GM19238 (cell line): ENCODE measurements around the gene RGS7BP.
"Not testable (repeated sequence)": the region's sequence is repeated elsewhere in the genome, so short reads cannot be mapped to it uniquely, and the experiment has no call there.

ENCODE experiments used
- DNase-seq: peaks from one replicate; pipeline ENCODE4 v3.0.0; 2011; ENCODE audit warnings: low spot score; ENCODE audit not compliant: insufficient read length

Gene RGS7BP

DNA sequence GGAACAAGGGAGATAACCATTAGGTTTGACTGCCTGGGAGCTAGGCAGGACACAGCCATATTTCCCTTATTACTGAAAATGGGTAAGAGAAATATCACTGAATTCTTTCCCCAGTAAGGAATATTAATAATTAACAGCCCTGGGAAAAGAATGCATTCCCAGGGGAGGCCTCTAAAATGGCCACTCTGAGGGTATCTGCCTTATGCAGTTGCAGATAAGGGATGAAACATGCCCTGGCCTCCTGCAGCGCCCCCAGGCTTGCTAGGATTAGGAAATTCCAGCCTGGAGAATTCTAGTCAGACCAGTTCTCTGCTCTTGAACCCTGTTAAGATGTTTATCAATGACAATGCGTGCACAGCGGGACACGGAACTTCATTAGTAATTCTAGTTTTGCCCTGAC, 52.8 kb downstream of the RGS7BP start:
- not testable (repeated sequence) for DNase-seq

DNA sequence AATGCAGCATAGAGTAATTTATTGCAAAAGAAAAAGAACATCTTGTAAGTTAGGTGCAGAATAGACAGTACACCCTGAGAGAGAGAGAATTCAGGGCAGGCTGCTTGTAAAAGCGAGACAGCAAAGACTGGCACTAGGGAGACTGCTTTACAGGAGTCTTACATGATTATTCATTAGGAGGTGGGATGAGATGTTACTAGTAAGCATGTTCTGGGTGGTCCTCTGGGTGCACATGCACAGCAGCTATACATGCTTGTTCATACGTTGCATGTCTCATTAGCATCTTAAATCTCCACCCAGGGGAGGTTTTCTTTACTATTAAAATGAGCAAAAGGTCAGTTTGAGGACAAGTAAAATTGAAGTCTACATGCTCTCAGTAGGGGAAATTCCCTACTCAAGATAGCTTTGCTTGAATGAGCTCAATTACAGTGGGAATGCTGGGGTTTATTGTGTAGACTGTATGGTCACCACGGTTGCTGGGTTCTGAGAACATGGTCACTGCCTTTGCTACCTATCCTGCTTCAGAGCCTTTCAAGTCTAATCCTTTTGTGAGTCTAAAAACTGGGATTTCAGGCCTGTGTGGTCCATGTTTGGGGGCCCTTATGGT, 60.6 kb downstream of the RGS7BP start:
- no peak for DNase-seq

DNA sequence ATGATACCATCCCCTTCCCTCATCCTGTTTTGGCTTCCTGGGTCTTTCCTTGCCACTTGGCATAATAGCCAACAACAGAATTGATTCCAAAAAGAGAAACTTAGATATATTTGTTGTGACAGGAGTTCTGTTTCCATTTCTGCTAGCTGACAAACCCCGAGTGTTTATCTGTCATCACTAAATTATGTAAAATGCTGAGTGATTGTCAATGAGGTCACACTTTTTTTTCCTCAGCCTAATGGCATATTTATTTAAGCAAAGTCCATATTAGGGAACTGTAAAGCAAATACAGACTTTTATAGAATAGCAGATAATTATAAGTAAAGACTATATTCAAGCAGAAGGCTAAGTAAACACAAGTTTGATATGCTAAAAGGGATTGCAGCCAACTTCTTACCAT, 64.0 kb downstream of the RGS7BP start:
- DNase-seq, result no peak

DNA sequence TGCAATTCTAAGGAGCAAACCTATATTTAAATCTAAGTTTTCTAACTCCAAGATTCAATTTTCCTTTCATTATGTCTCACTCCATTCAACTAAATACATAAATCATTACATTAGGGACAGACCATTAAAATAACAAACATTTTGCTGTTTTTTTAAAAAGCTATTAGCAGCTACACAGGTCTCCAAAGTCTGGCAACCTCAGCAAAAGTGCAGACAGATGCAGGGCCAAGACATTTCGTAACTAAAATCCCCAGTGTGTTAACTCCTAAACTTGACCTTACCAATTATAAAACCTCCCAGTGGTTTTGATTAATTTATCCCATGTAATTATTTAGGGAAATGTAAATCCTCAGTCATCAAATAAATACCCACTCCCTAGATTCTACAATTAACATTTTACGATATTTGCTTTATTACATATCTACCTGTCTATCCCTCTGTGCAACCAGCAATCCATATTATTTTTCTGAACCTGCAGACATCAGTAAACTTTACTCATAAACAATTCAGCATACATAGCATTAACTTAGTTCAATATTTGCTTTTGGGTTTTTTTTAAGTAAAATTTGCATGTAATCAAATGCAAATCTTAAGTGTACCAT, 64.7 kb downstream of the RGS7BP start:
- DNase-seq, result no peak

DNA sequence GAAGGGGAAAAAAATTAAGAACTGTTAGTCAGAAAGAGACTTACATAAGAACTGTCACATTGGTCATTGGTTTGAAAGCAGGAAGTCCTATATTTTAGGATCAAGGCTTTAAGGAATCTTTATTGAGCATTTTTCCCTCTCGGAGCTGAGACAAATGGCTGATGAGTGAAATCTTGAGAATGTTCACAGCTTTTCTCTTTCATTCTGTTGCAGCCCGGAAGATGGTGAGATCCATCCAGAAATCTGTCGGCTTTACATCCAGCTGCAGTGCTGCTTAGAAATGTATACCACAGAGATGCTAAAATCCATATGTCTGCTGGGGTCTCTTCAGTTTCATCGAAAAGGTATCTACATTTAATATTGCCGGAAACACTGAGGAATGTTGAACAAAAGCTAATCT, 69.7 kb downstream of the RGS7BP start:
- no peak for DNase-seq

DNA sequence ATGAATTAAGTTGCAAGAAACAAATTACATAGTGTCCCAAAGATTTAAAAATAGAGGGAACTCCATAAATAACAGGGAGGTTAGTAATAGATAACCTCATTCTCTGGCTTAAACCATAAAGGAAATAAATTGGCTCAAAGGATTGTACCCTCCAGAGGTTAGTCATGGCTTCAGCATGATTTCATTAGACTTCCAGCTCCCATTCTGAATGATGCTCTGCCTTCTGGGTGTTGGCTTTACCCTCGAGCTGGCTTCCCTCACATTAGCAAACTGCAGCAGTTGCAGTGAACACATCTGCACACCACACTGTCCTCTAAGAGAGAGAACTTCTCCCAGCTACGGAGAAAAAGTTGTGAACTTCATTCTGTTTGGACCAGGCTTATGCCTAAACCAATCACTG, 70.4 kb downstream of the RGS7BP start:
- DNase-seq, result no peak

DNA sequence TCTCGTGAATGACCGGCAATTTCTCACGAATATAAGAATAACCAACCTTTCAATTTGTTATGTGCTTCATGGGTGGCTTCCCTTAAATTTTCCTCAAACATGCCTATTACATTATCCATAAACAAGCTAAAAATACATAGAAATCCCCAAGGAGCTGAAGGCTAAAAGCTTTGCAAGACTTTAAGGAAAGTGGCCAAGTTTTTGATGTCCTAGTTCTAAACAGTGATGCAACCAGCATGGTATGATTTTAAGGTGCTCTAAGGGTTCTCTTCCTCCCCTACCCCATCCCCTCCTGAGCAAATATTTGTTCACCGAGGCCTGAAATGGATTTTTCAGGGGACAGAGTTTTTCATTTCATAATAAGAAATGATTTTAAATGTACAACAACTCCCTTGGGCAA, 79.8 kb downstream of the RGS7BP start:
- DNase-seq, result no peak

DNA sequence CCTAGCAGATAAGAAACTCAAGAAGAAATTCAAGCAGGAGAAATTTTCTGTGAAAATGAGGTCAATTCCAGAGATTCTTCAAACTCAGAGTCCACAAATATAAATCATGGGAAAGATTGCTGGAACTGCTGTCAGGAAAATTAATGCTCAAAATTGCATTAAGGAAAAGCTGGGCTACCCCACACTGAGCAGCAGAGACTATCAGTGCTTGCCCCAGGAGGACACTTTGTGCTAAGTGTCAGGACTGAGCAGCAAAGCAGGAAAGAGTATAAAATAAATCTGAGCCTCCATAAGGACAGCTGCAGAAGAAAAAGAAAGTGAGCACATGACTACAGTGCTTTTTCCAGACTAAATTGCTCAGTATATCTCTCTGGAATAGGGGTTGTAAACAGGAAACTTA, 81.6 kb downstream of the RGS7BP start:
- no peak for DNase-seq

DNA sequence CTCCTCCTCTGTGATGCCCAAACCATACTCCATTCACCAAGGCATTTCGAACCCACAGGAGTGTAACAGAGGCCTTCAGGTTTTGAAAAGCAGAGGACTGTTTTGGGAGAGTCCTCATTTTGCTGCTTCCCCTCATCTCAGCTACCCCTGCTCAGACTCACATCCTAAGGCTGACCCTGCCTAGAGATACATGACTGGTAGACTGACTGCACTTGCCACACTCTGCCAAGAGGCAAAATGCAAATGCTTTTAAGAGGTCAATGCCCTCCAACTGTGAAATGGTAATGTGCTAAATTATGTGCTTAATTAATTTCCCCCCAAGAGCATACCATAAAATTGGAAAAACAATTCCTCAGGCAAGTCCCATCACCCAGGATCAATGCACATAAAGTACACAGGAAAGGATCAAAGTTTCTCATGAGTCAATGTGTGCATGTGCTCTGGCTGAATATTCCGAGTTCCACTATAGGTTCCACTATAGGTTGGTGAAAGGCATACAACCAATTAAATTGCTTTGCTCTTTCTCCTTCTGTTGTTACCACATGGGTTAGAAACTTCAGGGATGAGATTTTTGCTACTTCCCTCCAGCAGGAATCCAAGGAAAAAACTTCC, 87.0 kb downstream of the RGS7BP start:
- no peak for DNase-seq

DNA sequence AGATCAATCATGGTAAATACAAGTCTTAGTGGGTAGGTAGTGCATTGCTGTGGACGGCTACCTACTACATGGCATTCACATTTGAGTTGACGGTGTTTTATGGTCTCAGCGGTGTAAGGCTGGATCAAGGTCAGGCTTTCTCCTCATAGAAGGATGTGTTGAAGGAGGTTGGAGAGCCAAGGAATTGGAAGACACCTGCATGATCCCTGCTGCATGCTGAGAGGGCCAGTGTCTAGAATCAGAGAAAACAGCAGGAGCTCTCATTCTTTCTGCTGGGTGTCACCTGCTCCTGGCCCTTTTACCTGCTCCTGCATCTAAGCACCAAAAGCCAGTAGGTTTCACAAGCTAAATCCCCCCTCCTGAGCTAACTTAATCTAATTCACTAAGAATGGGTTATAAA, 88.2 kb downstream of the RGS7BP start:
- no peak for DNase-seq

DNA sequence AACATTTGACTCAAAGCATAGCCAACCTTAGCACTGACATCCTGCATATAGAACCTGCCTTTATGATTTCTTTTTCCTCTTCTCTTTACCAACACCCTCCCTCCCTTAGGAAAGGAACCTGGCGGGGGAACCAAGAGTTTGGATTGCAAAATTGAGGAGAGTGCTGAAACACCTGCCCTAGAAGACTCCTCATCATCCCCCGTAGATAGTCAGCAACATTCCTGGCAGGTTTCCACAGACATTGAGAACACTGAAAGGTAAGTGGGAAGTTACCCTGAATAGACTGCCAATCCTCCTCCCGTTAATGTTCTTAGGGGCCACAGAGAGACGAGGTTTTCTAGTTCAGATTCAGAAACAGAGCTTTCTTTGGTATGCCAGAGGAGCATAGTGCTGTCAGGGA, 88.8 kb downstream of the RGS7BP start:
- DNase-seq, result no peak

DNA sequence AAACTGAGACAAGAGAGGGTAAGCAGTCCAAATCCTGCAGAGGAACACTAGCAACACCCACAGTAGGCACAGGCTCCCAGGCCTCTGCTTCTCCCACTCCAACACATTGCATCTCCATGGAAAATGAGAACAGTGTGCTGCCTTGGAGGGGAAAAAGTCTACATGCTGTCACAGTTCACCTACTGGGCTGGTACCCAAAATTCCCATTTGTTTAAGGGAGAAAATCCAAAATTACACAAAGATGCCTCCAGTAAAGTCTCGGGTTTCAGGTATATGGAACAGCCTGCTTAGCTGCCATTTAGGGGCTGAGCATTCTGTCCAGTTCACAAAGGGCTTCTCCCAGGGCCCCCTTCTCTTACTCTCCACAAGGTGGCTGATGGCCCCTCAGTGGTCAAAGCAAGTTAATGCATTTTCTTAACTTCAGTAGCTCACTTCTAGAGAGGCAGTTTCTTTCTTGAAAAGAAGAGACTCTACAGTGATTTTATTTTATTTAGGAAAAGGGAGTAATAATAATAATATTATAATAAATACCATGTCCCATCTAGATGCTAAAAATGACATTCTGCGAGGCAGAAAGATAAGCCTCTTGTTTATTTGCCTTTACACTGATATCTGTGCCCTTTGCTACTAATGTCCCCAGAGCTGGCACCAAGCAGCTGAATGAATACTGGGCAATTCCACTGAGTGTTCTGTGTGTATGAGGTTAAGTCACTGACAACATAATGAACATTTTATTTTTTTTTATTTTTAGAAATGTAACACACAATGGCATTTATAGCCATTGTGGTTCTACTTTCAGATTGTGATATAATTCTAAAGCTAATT, 89.4 kb downstream of the RGS7BP start:
- DNase-seq, result no peak

DNA sequence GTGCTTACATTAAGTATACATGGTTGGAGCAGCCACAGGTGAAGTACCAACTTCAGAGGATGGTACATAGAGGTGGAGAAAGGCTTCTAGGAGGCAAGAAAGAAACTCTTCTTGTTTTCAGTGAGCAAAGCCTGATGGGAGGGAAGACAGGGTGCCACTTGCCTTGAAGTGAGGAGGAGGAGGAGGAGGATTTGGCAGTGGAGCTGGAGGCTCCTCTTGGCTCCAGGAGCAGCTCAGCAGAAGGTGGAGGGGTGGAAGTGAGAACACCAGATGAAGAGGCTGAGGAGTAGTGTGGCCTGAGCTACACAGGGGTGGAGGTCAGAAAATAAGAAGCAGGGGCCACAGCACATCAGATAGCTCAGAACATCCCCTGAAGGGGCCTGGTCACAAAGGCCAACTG, 93.4 kb downstream of the RGS7BP start:
- no peak for DNase-seq

DNA sequence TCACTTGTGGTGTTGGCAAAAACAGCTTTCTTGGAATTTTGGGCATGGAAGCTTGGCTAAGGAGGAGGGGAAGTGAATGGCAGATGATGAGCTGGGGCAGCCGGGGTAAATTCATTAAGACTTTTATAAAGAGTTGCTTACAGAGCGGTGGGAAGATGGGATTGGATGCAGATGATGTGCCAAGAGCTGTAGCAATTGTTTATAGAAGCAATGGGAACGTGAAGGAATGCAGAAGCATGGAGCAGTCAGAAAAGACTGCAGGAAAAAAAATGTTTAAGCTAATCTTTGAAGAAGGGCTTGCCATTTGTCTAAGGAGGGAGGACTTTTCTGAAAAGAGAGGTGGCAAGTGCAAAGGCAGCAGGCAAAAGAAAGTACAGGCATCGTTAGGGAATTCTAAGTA, 97.9 kb downstream of the RGS7BP start:
- no peak for DNase-seq

DNA sequence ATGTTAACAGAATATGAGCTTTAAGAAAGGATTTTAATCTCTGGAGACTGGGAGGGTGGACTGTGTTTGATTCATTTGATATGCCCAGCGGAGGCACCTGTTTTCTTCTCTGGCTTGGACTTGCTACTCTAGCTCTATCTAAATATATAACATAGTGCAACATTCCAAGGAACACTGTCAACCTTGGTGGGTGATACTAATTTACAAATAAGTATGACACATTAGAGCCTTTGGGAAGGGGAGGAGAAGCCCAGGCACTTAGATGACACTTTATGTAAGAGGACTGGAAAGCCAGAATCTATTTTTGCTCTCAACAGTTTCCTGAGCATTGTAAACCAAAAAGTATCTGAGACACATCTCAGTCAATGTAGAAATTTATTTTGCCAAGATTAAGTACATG, 101.1 kb downstream of the RGS7BP start:
- DNase-seq, result no peak

DNA sequence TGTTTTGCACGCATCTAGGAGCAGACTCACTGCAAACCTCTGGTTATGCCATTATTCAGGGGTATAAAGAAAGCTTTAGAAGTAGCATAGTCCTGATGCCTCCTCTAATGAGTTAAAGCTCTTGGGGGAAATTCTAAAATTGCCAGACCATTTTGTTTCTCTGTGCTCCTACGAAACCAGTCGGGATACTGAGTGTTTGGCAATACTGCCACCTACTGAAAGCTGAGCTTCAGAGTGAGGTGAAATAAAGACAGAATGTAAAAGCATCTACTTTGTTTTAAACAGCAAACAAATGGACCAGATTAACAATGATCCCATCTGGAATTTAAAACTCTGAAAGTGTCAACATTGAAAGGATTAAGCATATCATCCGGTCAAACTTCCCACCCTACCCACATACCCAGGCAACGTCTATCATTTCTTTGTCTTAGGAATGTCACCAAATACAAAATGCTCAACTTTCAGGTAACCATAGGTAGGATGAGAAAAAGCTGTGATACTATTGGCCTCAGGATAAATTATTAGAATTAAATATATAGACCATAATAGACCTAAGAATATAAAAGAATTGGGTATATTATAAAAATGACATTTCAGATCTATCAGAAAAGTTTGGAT, 106.6 kb downstream of the RGS7BP start:
- no peak for DNase-seq

DNA sequence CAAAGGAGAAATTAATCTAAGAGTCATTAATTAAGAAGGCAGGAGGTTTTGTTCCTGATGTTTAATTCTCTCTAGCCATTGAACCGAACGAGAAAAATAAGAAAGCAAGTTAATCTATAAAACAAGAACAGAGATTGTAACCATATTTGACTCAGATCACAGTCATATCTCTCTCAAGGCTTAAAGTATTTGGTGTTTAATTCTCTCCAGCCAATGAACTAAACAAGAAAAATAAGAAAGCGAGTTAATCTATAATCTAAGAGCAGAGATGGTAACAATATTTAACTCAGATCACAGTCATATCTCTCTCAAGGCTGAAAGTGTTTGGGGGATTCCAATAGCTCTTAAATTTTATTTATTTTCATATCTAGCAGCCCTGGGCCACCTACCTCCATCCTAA, 110.1 kb downstream of the RGS7BP start:
- no peak for DNase-seq

DNA sequence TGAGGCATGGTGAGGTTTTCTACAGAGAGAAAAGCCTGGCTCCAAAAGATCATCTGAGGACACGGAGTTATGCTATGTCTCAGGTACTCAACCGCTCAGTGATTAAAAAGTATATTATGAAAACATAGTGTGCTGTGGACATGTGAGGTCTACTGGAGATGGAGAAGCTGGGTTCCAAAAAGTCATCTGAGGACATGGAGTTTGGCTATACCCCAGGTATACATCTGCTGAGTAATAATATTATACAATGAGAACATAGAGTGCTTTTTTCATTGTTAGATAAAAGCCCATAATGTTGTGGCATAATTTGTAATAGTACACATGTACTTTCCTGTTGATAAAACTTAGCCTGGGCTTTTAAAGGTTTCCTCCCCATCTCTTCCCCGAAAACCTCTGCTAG, 113.8 kb downstream of the RGS7BP start:
- DNase-seq, result no peak

DNA sequence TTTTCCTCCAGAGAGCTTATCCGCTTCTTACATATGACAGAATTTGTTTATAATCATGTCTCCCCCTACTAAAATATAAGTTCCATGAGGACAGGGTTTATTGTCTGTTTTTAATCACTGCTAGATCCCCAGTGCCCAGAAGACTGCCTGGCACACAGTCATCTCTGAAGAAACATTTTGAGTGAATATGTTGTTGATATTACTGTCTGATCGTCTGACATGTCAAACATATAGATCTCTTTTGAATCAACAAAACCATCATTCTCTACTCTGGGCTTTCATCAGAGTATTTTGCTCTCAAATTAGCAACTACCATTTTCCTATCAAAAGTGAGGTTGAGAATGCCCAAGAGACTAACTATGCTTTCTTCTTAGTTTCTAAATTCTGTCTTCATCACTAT, 117.2 kb downstream of the RGS7BP start:
- DNase-seq, result no peak

DNA sequence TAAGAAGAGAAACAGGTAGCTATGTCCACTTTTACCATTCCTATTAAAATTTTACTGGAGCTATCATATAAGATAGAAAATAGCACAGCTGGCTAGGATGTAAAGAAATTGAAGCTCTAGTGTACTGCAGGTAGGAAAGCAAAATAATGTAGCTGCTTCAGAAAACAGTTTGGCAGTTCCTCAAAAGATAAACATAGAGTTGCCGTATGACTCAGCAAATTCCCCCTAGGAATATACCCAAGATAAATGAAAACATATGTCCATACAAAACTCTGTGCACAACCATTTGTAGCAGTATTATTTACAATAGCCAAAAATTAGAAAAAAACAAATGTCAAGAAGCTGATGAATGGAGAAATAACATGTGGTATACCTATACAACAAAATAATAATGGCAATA, 119.9 kb downstream of the RGS7BP start:
- no peak for DNase-seq

DNA sequence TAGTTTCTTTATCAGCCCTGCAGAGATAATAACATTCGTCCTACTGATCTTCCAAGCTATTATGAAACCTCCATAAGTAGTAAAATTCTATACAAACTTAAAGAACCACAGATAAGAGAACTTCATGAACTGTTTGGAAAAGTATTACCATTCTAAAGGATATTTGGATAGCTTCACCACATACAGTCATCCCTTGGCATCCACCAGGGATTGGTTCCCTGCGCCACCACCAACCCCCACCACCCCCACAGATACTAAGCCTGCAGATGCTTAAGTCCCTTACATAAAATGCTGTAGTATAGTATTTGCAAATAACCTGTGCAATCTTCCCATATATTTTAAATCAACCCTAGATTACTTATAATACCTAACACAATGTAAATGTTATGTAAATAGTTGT, 123.1 kb downstream of the RGS7BP start:
- DNase-seq, result no peak

DNA sequence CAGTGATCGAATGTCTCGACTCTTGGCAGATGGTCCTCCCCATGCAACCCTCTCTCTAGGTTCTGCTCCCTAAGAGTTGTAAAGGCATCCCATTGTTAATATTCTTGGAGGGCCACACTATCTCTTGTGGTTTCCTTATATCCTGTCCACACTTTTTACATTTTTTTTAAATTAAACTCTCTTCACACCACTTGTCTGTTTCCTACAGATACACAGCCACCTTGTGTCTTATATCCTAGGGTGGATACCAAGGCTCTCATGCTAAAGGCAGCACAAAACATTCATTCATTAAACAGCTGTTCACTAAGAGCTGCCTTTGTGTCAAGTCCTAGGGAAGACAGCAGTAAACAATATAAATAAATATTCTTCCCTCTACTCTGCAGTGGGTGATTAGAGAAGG, 124.0 kb downstream of the RGS7BP start:
- no peak for DNase-seq
